H1 (cell line): ENCODE data around the gene P4HB.

Source experiments
- CBX5 ChIP-seq: fragments of 300-800, 300-1000 bp; sonication (generic); IDR thresholded peaks from 2 replicates; pipeline ENCODE4 v1.7.1; 2016; ENCODE audit warnings: antibody characterized with exemption, low read length, low read depth
- CEBPB ChIP-seq: IDR thresholded peaks from 2 replicates; pipeline ENCODE4 v1.6.1; 2012; ENCODE audit warnings: low read depth, low read length
- CREB1 ChIP-seq: IDR thresholded peaks from 2 replicates; pipeline ENCODE4 v1.6.1; 2012; ENCODE audit warnings: inconsistent platforms
- EGR1 ChIP-seq: IDR thresholded peaks from 2 replicates; pipeline ENCODE4 v1.6.1; 2011; ENCODE audit warnings: low read depth, low read length, borderline replicate concordance
- EP300 ChIP-seq, 2 experiments: IDR thresholded peaks; 1 replicate in 1 of 2; 2 replicates in 1 of 2; pipeline ENCODE4 v1.6.1; 2011 to 2012; ENCODE audit warnings: low read depth in 2 of 2, low read length in 2 of 2, mild to moderate bottlenecking in 2 of 2, borderline replicate concordance in 1 of 2, inconsistent platforms in 1 of 2, moderate library complexity in 1 of 2
- EZH2 ChIP-seq: fragments of 200-600 bp; sonication (generic); IDR thresholded peaks from 2 replicates; pipeline ENCODE4 v1.7.1; 2012; ENCODE audit warnings: low read depth, mild to moderate bottlenecking, moderate library complexity, low read length, inconsistent platforms; ENCODE audit not compliant: severe bottlenecking
- POLR2A ChIP-seq, 2 experiments: IDR thresholded peaks; 1 replicate in 1 of 2; 2 replicates in 1 of 2; pipeline ENCODE4 v1.6.1; 2011; ENCODE audit warnings: low read depth in 2 of 2, low read length in 2 of 2, mild to moderate bottlenecking in 2 of 2; ENCODE audit errors: control extremely low read depth in 1 of 2
- RAD21 ChIP-seq, 2 experiments: IDR thresholded peaks in 1 of 2; conservative IDR thresholded peaks in 1 of 2; 2 replicates each; pipeline ENCODE4 v1.6.1; 2011; ENCODE audit warnings: low read depth in 2 of 2, low read length in 2 of 2, improper control_type of control experiment in 1 of 2, inconsistent platforms in 1 of 2, mild to moderate bottlenecking in 1 of 2, moderate library complexity in 1 of 2
- RNF2 ChIP-seq: fragments of 200-900, 300-1000 bp; sonication (generic); IDR thresholded peaks from 2 replicates; pipeline ENCODE4 v1.7.1; 2016; ENCODE audit warnings: borderline replicate concordance, low read depth, mild to moderate bottlenecking, antibody characterized with exemption, low read length; ENCODE audit not compliant: poor library complexity, severe bottlenecking; ENCODE audit errors: missing control alignments
- SIN3A ChIP-seq, 2 experiments: IDR thresholded peaks in 1 of 2; conservative IDR thresholded peaks in 1 of 2; 2 replicates each; pipeline ENCODE4 v1.6.1; 2011 to 2012; ENCODE audit warnings: low read length in 2 of 2, improper control_type of control experiment in 1 of 2, low read depth in 1 of 2, mild to moderate bottlenecking in 1 of 2
- TAF1 ChIP-seq: IDR thresholded peaks from 2 replicates; pipeline ENCODE4 v1.6.1; 2011; ENCODE audit warnings: mild to moderate bottlenecking, low read depth, low read length
- TF ChIP-seq, protein P1 (sequence below): IDR thresholded peaks from 2 replicates; pipeline ENCODE4 v1.6.1; 2011; ENCODE audit warnings: low read depth, mild to moderate bottlenecking, low read length; ENCODE audit not compliant: insufficient read depth

DNA sequence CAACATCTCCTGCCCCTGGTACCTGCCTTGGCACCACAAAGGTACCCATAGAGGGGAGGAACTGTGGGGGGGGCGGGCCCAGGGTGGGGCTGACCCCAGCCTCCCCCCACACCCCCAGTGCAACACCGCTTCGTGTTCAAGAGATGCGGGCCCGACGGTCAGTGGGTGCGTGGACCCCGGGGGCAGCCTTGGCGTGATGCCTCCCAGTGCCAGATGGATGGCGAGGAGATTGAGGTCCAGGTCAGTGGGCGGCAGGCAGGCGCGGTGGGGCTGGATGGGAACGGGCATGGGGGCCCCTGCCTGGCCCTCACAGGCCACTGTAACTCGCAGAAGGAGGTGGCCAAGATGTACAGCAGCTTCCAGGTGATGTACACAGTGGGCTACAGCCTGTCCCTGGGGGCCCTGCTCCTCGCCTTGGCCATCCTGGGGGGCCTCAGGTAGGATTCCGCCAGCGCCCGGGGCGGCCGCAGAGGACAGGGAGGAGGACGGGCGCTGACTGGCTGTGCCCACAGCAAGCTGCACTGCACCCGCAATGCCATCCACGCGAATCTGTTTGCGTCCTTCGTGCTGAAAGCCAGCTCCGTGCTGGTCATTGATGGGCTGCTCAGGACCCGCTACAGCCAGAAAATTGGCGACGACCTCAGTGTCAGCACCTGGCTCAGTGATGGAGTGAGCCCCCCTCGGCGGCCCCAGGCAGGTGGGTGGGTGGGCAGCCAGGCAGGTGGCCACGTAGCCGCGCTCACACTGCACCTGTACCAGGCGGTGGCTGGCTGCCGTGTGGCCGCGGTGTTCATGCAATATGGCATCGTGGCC is 49.2 kb downstream of the P4HB start:
- TF ChIP-seq CBX5 = no peak
- no peak for TF ChIP-seq RAD21 (IDR thresholded peaks at IDR 0.05 in 1 of 2, conservative IDR thresholded peaks at IDR 0.05 in 1 of 2; ENCODE audit: low read depth in 2 of 2, low read length in 2 of 2)
- no peak for TF ChIP-seq CEBPB
- no peak for TF ChIP-seq EGR1
- no peak for TF ChIP-seq TAF1
- TF ChIP-seq SIN3A (conservative IDR thresholded peaks at IDR 0.05 in 1 of 2, IDR thresholded peaks at IDR 0.05 in 1 of 2; ENCODE audit: low read depth in 1 of 2, low read length in 2 of 2) = no peak
- TF ChIP-seq, protein P1, sequence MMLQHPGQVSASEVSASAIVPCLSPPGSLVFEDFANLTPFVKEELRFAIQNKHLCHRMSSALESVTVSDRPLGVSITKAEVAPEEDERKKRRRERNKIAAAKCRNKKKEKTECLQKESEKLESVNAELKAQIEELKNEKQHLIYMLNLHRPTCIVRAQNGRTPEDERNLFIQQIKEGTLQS = no peak
- TF ChIP-seq CREB1 = no peak
- TF ChIP-seq POLR2A (IDR thresholded peaks at IDR 0.05; ENCODE audit: control extremely low read depth in 1 of 2, low read depth in 2 of 2, low read length in 2 of 2) = no peak
- TF ChIP-seq RNF2 = no peak
- TF ChIP-seq EP300 (IDR thresholded peaks at IDR 0.05; ENCODE audit: borderline replicate concordance in 1 of 2, low read depth in 2 of 2, low read length in 2 of 2) = no peak
- no peak for TF ChIP-seq EZH2
